CD4-positive, alpha-beta T cell treated with Interleukin-1 beta for 1 hour (primary cell): ENCODE data around the gene ELL.
"Not testable (repeated sequence)": the region's sequence is repeated elsewhere in the genome, so short reads cannot be mapped to it uniquely, and the experiment has no call there.

Source experiments
- DNase-seq, 2 donors: peaks; one replicate each; pipeline ENCODE4 v3.0.0-alpha.2; 2020 to 2022

ELL gene

GRCh38 chr19:18521692-18522123 is at the start of gene ELL:
Gene ELL (minus strand): TSS chr19:18522070. CDS start chr19:18522055, 15 bp downstream.
- DNase-seq: no peak

DNA sequence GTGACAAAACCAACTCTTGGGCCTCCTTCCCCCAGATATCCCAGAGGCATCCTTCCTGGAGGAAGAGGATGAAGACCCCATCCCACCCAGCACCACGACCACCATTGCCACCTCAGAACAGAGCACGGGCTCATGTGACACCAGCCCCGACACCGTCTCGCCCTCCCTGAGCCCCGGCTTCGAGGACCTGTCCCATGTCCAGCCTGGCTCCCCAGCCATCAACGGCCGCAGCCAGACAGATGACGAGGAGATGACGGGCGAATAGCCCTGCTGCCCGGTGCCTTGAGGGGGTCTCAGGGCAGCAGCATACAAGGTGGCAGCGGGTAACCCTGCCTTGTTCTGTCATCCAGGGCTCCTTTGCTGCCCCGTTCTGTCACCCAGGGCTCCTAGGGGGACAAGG is 46.5 kb upstream of the ELL start:
- DNase-seq: no peak

GRCh38 chr19:18566953-18567352 is 45.1 kb upstream of the ELL start:
- no peak for DNase-seq

GRCh38 chr19:18562086-18562485 is 40.2 kb upstream of the ELL start:
- no peak for DNase-seq

DNA sequence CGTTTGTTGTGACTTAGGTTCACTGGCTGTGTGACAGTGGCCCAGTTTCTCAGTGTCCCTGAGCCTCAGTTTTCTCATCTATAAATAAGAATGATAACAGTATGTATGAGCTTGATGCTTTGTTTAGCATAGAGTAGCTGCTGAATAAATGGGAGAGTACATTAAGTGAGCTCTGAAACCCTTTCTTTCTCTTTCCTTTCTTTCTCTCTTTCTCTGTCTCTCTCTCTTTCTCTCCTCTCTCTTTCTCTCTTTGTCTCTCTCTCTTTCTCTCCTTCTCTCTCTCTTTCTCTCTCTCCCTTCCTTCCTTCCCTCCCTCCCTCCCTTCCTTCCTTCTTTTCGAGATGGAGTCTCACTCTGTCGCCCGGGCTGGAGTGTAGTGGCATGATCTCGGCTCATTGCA is 37.8 kb upstream of the ELL start:
- DNase-seq: no peak

DNA sequence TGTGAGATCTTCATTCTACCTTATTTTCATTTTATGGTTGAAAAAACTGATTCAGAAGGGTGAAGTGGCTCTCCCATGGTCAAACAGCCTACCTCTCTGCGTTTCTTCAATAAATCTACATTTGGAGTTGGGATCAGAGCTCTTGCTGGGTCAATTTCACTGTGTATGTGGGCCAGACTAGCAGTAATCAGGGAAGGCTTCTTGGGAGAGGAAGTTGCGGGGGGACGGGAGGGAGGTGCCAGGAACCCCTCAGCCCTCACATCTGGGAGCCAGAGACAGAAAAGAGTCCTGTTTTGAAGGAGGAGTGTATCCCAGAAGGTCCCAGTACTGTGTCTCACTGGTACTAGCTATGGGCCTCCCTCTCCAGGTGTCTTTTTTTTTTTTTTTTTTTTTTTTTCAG is 36.7 kb upstream of the ELL start:
- DNase-seq: no peak

DNA sequence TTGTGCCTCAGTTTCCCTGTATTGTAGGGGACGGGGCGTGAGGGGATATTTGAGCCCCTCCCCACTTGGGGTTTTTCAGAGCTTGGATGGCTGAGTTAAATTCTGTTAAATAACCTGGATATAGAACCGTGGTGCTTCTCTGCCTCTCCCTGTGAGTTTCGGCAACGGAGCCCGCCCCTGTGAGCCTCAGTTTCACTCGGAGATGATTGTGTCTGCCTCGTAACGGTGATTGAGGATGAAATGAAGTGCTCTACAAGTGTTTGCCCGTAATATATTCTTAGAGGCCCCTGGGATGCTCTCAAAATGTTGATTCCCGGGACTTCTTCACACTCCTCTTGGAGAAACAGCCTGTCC is 36.3 kb upstream of the ELL start:
- peak in 1 of 2 donors; percentile 25 for DNase-seq

DNA sequence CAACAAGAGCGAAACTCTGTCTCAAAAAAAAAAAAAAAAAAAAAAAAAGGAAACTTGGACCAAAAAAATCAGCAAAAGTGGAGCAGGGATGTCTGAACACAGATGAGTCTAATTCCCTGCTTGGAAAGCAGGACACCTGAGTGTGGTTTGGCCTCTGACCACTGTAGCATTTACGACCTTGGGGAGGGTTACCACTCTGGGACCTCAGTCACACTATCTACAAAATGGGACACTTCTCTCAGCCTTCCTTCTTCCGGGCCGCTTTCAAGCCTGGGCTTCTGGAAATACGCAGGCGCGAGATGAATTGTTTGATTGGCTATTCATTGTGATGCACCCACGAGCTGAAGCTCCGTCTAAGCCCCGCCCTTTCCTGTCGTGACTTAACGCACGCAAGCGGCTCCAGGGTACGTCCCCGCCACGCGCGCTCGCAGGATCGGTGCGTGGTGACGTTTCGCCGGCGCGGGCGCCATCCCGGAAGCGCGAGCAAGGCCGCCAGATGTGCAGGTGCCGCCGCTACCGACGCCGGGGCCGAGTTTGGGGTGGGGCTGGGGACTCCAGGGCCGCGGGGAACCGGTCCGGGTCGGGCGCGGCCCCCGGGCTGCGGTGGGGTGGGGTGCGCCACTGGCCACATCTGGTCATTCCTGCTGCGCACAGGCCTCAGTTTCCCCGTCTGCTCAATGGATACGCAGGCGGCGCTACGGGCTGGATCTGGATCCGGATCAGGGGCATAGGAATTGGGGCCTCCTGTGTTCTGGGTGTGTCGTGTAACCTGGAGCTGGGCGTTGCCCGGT is 35.7 kb upstream of the ELL start, which contains the start of gene KXD1:
Gene KXD1, plus strand, starts transcription at position 460 of the 791 bp plus-strand sequence. CDS start 4,187 bp downstream, outside the sequence.
- peak; percentile 99 for DNase-seq

GRCh38 chr19:18551631-18552030 is 29.8 kb upstream of the ELL start:
- no peak for DNase-seq

DNA sequence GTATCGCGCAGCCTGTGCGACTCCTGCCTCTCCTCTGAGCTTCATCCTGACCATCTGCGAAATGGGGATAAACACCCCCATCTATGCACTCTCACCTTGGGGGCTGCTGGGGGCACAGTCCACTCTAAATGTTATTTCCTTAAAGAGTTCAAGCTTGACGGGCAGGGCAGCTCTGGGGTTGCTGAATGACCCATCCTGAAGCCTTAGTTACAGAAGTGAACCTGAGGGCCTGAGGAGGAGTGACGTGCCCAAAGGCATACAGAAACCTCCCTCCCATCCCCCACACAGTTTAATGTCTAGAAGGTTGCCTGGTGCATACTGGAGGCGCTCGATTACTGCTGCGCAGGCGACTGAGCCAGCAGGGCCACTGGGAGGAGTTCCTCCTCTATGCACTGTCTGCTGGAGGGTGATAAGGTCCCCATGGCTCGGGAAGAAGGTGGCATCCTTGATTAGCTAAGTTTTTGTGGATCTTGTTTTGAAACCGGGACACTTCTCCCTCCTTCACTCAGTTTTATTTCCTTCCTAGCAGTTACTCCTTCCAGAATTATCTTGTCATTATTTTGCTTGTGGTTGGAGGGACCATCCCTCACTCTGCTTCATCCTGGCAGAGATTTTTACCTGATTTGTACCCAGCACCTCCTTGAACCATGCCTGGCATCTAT is 22.1 kb upstream of the ELL start:
- peak; percentile 86 to 90 for DNase-seq

- peak; percentile 92 to 94 for DNase-seq
These were observed 21.3 kb upstream of the ELL start, which contains the start of gene FKBP8 for GRCh38 chr19:18542941-18543813. Gene FKBP8 (minus strand): TSS chr19:18543573. CDS start chr19:18541970, 1,603 bp downstream.

DNA sequence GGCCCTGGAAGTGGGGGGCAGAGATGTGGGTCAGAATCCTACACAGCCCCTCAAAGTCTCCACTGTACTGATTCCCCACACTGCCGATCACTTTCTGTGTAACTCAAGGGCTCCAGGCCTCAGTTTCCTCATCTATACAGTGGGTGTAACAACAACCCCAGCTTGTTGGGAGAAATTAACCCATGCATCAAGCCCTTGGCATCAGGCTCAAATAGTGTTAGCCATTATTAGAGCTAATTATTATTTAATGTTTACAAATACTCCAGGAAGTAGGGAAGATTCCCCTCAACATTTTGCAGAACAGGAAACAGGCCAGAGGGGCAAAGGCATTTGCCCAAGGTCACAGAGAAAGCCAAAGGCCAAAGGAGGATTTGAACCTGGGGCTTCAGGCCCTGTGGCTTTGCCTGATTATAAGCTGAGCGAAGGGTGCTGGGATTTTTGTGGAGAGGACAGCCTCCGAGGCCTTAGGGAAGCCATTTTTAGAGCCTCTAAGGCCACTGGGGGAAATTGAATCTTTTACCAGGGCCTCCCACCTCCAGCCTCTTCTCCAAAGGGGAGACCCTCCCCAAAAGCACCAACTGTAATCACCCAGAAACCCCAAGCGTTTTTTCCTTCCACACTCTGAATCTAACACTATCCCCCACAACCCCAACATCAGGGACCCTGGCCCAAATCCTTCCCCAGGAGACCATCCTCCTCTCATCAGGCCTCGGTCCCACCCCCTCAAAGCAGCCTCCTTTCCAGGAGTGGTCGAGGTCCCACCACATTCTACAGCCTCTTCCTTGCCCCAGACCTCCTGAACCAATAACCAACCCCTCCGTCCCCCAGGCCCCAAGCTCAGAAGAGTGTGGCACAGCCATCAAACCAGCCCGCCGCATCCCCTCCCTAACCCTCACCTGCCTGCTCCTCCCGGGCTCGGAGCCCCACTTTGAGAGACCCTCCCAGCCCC is 20.4 kb upstream of the ELL start:
- no peak for DNase-seq

- DNase-seq: no peak
These were observed 19.6 kb upstream of the ELL start for GRCh38 chr19:18541258-18541991.

- not testable (repeated sequence) for DNase-seq
These were observed 18.3 kb upstream of the ELL start for GRCh38 chr19:18540200-18540599.

DNA sequence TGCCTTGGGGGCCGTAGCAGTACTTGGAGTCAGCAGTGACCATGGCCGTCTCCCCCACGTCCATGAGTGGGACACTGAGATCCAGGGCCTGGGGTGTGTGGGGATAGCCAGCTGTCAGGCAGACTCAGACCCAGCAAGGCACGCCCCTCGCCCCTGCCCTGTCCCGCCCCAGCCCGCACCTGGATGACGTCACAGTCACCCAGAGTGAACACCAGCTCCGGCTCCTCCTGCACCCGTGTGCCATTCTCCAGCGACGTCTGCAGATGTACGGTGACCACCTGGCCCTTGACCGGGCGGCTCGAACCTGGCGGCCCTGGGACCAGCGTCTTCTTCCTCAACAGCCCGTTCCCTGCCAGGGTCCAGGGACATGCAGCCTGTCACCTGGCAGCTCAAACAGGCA is 17.5 kb upstream of the ELL start:
- no peak for DNase-seq

DNA sequence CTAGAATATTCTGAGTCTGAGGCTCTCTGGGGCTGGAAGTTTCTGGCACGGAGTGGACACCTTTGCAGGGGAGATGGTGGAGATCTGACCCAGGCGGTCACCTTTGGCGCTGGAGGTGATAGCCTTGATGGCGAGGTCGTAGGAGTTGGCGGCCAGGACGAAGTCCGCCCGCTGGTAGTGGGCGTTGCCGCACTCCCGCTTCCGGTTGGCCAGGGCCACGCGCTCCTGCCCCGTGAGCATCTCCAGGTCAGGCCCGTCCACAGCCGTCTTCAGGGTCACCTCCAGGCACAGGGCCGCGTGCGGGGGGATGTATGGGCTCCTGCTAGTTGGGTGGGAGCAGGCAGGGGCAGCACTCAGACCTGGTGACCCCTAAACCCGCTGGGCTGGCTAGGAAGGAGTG is 16.2 kb upstream of the ELL start:
- DNase-seq: no peak

- DNase-seq: no peak
These were observed 15.6 kb upstream of the ELL start for GRCh38 chr19:18537431-18537830.

- DNase-seq: no peak
These were observed 14.6 kb upstream of the ELL start for GRCh38 chr19:18536475-18536874.

DNA sequence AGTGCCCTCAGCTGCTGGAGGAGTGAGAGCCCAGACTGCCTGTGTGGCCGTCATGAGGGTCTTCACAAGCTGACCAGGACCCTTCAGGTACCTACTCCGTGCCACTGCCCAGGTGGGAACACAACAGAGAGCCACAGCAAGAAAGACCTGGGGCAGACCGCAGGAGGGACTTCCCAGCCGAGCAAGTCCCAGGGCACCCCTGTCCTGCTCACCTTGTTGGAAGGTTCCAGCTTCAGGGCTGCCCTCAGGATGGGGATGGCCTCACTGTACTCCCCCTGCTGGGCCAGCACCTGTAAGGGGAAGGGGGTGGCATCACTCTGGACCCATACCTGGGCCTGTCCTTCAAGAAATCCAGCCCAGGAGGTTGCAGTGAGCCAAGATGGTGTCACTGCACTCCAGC is 11.2 kb upstream of the ELL start:
- no peak for DNase-seq

- no peak for DNase-seq
These were observed 10.5 kb upstream of the ELL start for GRCh38 chr19:18532168-18532890.

GRCh38 chr19:18531485-18531884 is 9.6 kb upstream of the ELL start:
- no peak for DNase-seq
